ELF-1 (cell line): ENCODE results near the gene CELA3B.
A peak's percentile ranks its signal among the peaks of the same experiment; 100 is the strongest.
"Not testable (repeated sequence)": the region's sequence is repeated elsewhere in the genome, so short reads cannot be mapped to it uniquely, and the experiment has no call there.

Source experiments
- DNase-seq: peaks from one replicate; pipeline ENCODE4 v3.0.0-alpha.2; 2016; ENCODE audit warnings: low read depth, low spot score

CELA3B gene, protein sequence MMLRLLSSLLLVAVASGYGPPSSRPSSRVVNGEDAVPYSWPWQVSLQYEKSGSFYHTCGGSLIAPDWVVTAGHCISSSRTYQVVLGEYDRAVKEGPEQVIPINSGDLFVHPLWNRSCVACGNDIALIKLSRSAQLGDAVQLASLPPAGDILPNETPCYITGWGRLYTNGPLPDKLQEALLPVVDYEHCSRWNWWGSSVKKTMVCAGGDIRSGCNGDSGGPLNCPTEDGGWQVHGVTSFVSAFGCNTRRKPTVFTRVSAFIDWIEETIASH

DNA sequence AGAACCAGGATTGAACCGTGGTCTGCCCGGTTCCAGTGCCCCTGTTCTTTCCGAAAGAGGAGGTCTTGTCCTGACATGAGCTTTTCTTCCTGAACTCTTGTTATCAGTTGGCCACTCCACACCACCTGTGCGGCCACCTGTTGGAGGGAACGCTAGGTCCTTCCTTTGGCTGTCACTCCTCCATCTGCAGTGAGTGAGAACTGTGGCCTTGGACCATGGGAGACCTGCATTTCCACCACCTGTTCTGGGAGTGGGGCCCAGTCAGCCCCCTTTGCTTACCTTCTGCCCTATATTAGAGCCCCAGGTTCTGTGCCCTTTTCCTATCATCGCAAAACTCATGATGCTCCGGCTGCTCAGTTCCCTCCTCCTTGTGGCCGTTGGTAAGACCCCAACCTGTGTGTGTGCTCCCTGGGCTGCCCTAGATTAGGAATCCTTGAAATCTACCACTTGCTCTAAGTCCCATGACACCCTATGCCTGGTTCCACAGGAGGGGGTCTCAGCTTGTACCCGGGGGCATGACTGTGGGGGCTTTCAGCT is at the start of gene CELA3B:
CELA3B (plus strand) TSS at position 320 of the 537 bp plus-strand sequence; CDS start at position 338, 18 bp downstream.
- DNase-seq: not testable (repeated sequence)

- DNase-seq: no peak
Observed at GRCh38 chr1:21927533-21928237, 49.1 kb upstream of the CELA3B start.

DNA sequence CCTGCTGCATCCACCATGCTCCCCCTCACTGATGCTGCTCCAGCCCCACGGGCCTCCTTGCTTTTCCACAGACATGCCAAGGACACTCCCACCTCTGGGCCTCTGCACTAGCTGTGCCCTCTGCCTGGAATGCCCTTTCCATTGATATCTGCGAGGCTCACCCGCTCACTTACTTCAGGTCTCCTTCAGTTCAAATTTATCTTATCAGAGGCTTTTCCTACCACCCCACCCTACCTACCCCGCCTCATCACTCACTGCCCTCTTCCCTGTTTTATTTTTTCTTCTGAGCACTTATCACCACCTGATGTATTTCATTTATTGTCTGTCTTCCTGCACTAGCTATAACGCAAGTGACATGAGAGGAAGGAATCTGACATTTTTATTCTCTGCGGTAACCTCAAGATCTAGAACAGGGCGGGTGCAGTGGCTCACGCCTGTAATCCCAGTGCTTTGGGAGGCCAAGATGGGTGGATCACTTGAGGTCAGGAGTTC is 46.7 kb upstream of the CELA3B start:
- DNase-seq: no peak

- DNase-seq: no peak
Observed at GRCh38 chr1:21930629-21931170, 46.1 kb upstream of the CELA3B start.

GRCh38 chr1:21931171-21932093 is 45.4 kb upstream of the CELA3B start:
- peak; percentile 67 for DNase-seq

- no peak for DNase-seq
Observed at GRCh38 chr1:21932127-21932526, 44.7 kb upstream of the CELA3B start.

- DNase-seq: peak; percentile 78
Observed at GRCh38 chr1:21933397-21934248, 43.2 kb upstream of the CELA3B start.

GRCh38 chr1:21935393-21935804 is 41.4 kb upstream of the CELA3B start:
- DNase-seq: no peak

DNA sequence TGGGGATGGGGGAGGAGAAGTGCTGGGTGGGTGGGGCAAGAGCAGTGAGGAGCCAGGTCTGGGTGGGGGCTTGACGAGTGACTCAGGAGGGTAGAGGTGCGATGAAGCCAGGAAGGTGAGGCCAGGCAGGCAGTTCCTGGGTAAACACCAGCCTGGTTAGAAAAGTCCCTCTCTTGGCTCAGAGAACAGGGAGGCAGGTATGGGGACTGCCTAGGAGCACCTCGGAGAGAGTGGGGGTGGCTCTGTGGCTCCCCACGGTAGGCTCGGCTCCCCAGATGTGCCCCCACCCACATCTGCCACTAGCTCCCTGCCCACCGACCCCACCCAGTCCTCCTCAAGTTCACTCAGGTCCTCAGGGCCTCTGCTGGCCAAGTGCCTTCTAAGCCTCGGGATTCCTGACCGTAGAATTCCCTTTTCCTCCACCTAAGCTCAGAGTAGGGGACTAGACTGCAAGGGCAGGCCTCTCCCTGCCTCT is 40.9 kb upstream of the CELA3B start:
- DNase-seq: no peak

DNA sequence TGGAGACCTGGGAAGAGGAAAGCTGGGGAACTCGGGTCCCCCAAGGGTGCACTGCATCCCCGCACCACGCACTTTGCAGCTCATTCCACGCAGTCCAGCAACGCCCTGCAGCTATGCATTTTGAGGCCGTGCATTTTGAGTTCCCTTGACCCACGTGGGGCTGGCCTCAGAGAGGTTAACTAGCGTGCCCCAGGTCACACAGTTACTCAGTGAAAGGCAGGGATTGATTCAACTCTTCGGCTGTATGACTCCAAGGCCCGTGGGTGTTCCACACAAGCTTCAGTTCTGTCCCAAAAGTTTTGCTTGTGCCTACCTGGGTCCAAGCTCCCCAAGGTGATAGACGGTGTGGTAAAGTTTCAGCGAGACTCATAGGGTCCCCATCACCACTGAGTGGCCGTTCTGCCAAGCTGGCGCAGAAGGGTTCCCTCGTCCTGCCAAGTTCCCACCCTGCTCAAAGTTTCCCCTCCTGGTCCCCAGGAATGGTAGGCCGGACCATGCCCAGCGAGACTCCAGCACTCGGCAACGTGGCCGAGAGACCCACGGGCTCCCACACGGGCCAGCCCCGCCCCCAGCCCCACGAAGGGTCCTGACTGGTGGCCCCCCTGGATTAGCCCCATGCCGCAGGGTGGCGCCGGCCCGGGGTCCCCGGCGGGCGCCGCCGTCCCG is 40.3 kb upstream of the CELA3B start:
- no peak for DNase-seq

- DNase-seq: no peak
Observed at GRCh38 chr1:21937034-21937371, 39.8 kb upstream of the CELA3B start, which contains the start of gene HSPG2. Gene HSPG2, minus strand, starts transcription at chr1:21937310. Its CDS starts 93 bp downstream, at chr1:21937217.

DNA sequence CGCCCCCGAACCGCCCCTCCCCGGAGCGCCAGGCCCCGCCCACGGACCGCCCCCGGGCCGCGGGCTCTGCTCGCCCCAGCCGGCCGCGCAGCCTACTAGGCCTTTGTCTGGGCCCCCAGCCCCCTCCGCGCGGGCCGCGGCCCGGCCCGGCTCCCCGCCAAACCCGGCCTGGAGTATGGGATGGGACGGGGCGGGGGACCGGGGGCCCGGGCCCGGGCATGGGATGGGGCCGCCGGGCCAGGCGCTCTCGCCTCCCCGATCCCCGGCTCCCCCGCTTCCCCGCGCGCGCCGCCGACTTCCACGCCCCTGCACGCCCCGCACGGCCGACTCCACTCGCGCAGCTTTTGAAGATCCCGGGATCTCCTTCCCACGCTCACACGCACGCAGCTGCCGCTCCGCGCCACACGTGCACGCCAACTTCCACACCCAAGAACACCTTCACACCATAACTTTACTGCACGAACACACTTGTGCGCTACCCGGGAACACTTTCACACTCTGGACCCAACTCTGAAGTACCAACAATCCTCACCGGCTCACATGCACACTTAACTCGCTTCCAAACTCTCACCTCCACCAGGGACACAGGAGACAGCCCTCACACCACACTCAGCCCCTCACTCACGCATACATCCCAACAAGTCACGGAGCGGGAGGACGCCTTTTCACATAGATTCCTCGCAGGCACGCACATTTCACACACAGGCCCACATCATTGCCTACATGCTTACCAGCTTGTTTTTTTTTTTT is 39.3 kb upstream of the CELA3B start:
- no peak for DNase-seq

- DNase-seq: no peak
Observed at GRCh38 chr1:21938732-21939538, 37.9 kb upstream of the CELA3B start.

- no peak for DNase-seq
Observed at GRCh38 chr1:21939650-21940374, 37.0 kb upstream of the CELA3B start.

DNA sequence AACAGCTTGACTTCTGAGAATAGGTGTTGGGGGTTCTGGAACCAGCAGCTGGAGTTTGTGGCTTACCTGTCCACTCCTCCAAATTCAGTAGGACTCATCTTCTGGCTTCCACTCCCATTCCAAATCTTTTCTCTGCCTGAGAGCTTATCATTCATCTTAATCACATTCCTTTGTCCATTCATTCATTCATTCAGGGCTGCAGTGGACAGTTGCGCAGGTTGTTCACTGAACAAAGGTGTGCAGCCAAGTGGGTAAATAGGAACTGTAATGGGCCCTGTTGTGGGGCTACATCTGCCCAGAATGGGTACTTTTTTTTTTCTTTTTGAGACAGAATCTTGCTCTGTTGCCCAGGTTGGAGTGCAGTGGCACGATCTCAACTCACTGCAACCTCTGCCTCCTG is 36.3 kb upstream of the CELA3B start:
- no peak for DNase-seq

- no peak for DNase-seq
Observed at GRCh38 chr1:21941370-21941769, 35.5 kb upstream of the CELA3B start.

DNA sequence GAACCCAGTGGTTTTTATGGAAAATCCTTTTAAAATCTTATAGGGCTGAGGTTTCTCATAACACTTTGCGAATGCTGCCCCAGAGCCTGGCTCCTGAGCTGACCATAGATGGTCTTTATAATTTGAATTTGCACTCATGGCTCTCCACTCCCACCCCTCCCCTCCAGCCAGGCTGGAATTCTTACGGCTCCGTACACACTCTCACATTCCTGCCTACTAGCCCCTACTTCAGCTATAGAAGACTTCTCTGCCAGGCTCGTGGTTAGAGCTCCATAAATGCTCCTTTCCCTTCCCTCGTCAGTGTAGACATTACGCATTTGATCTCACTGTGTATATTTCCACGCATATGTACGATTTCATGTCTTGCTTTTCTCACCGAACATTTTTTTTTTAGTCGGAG is 34.4 kb upstream of the CELA3B start:
- DNase-seq: no peak
